ACC112 (cell line): ENCODE data around the gene CYP51A1.
A peak's percentile ranks its signal among the peaks of the same experiment; 100 is the strongest.
"Not testable (repeated sequence)": the region's sequence is repeated elsewhere in the genome, so short reads cannot be mapped to it uniquely, and the experiment has no call there.

ENCODE experiments used
- H2AFZ ChIP-seq: fragments of 200-600 bp; sonication (generic); one replicate; pipeline ENCODE4 v1.6.0; 2017; ENCODE audit warnings: antibody characterized with exemption, low read length; ENCODE audit not compliant: unreplicated experiment
- H3K27ac ChIP-seq: fragments of 200-600 bp; sonication (generic); 2 replicates; pipeline ENCODE4 v1.5.1; 2014; ENCODE audit warnings: low read depth, mild to moderate bottlenecking, antibody characterized with exemption, low read length, moderate library complexity
- H3K27me3 ChIP-seq: fragments of 200-600 bp; sonication (generic); 2 replicates; pipeline ENCODE4 v1.6.1; 2014; ENCODE audit warnings: mild to moderate bottlenecking, antibody characterized with exemption, low read length, moderate library complexity, mixed read lengths; ENCODE audit not compliant: insufficient read depth
- H3K36me3 ChIP-seq: fragments of 200-600 bp; sonication (generic); 2 replicates; pipeline ENCODE4 v1.6.1; 2016; ENCODE audit warnings: mild to moderate bottlenecking, antibody characterized with exemption, low read length, moderate library complexity, mixed read lengths; ENCODE audit not compliant: insufficient read depth
- H3K4me1 ChIP-seq: fragments of 200-600 bp; sonication (generic); one replicate; pipeline ENCODE4 v1.6.1; 2016; ENCODE audit warnings: low read length, mixed read lengths; ENCODE audit not compliant: insufficient read depth, unreplicated experiment, control insufficient read depth
- H3K4me3 ChIP-seq: fragments of 200-600 bp; sonication (generic); 2 replicates; pipeline ENCODE4 v1.5.1; 2014; ENCODE audit warnings: mild to moderate bottlenecking, low read depth, low read length
- H3K79me2 ChIP-seq: fragments of 200-600 bp; sonication (generic); one replicate; pipeline ENCODE4 v1.6.0; 2016; ENCODE audit warnings: low read length; ENCODE audit not compliant: control insufficient read depth, unreplicated experiment, insufficient read depth

Gene CYP51A1

GRCh38 chr7:92149736-92150239 lies 15.5 kb upstream of the CYP51A1 start:
- Histone ChIP-seq H3K4me3 (no peak overlapping the region), H2AFZ (no peak overlapping the region), H3K27me3 (no peaks in the 10 kb centered on the region), H3K36me3 (no peaks in the 10 kb centered on the region), H3K27ac (no peak overlapping the region), H3K79me2 (no peaks in the 10 kb centered on the region), H3K4me1 (no peaks in the 10 kb centered on the region)

- H3K27ac ChIP-seq, result not testable (repeated sequence)
These were observed 9.1 kb upstream of the CYP51A1 start for GRCh38 chr7:92143192-92143880.

GRCh38 chr7:92142791-92143190 lies 8.5 kb upstream of the CYP51A1 start:
- H3K27me3 ChIP-seq, result not testable (repeated sequence)

More at GRCh38 chr7:92143192-92143880, 9.1 kb upstream of the CYP51A1 start:
- not testable (repeated sequence) for H2AFZ ChIP-seq, H3K36me3 ChIP-seq, H3K4me1 ChIP-seq, H3K79me2 ChIP-seq, H3K4me3 ChIP-seq, H3K27me3 ChIP-seq

GRCh38 chr7:92141161-92141560 lies 6.9 kb upstream of the CYP51A1 start:
- H3K27ac ChIP-seq, result no peak overlapping the region
- no peaks in the 10 kb centered on the region for H3K36me3 ChIP-seq
- H3K4me3 ChIP-seq, result no peak overlapping the region
- no peaks in the 10 kb centered on the region for H3K4me1 ChIP-seq
- no peak overlapping the region for H2AFZ ChIP-seq
- H3K27me3 ChIP-seq, result no peaks in the 10 kb centered on the region
- H3K79me2 ChIP-seq, result no peaks in the 10 kb centered on the region

More at GRCh38 chr7:92142791-92143190, 8.5 kb upstream of the CYP51A1 start:
- H2AFZ ChIP-seq, H3K4me1 ChIP-seq, H3K79me2 ChIP-seq, H3K27ac ChIP-seq, H3K4me3 ChIP-seq, H3K36me3 ChIP-seq: not testable (repeated sequence)

- H3K36me3 ChIP-seq, result no peaks in the 10 kb centered on the region
- H3K4me1 ChIP-seq, result no peaks in the 10 kb centered on the region
- H2AFZ ChIP-seq, result no peak overlapping the region
These were observed 3.3 kb upstream of the CYP51A1 start for GRCh38 chr7:92137557-92137956.

GRCh38 chr7:92135052-92135889 lies 994 bp upstream of the CYP51A1 start:
- peaks cover 36% of the 10 kb centered on the region for H3K79me2 ChIP-seq
- H3K27me3 ChIP-seq, result no peaks in the 10 kb centered on the region
- peak overlapping the region; percentile 89 for H2AFZ ChIP-seq
- H3K36me3 ChIP-seq, result no peaks in the 10 kb centered on the region
- peak overlapping the region; percentile 90 for H3K27ac ChIP-seq
- peak overlapping the region; percentile 89 for H3K4me3 ChIP-seq
- peaks cover 5% of the 10 kb centered on the region for H3K4me1 ChIP-seq

More at GRCh38 chr7:92137557-92137956, 3.3 kb upstream of the CYP51A1 start:
- Histone ChIP-seq H3K27ac (no peak overlapping the region), H3K79me2 (peaks cover 15% of the 10 kb centered on the region), H3K27me3 (no peaks in the 10 kb centered on the region), H3K4me3 (no peak overlapping the region)

- H3K4me1 ChIP-seq, result peaks cover 5% of the 10 kb centered on the region
- H3K79me2 ChIP-seq, result peaks cover 44% of the 10 kb centered on the region
- 0 out of 2 replicates have a peak, but pooled peaks cover 5% of the 10 kb centered on the region for H3K36me3 ChIP-seq
- H3K27ac ChIP-seq, result peak overlapping the region; percentile 90
- H3K27me3 ChIP-seq, result no peaks in the 10 kb centered on the region
- peak overlapping the region; percentile 89 for H2AFZ ChIP-seq
- H3K4me3 ChIP-seq, result peak overlapping the region; percentile 89
These were observed 473 bp downstream of the CYP51A1 start for GRCh38 chr7:92133737-92134270.

- peaks cover 44% of the 10 kb centered on the region for H3K79me2 ChIP-seq
- H3K27me3 ChIP-seq, result no peaks in the 10 kb centered on the region
- H3K4me1 ChIP-seq, result peaks cover 5% of the 10 kb centered on the region
- peak overlapping the region; percentile 89 for H2AFZ ChIP-seq
- no peak overlapping the region for H3K27ac ChIP-seq
- 0 out of 2 replicates have a peak, but pooled peaks cover 5% of the 10 kb centered on the region for H3K36me3 ChIP-seq
- peak overlapping the region; percentile 89 for H3K4me3 ChIP-seq
These were observed 1.0 kb downstream of the CYP51A1 start for GRCh38 chr7:92133133-92133736.

GRCh38 chr7:92131764-92132330 lies 2.4 kb downstream of the CYP51A1 start:
- H2AFZ ChIP-seq, result no peak overlapping the region
- peaks cover 15% of the 10 kb centered on the region; the same call in 1 of the 2 replicates for H3K36me3 ChIP-seq
- no peaks in the 10 kb centered on the region for H3K27me3 ChIP-seq
- H3K79me2 ChIP-seq, result peaks cover 44% of the 10 kb centered on the region
- H3K4me3 ChIP-seq, result peak overlapping the region; percentile 89
- peaks cover 5% of the 10 kb centered on the region for H3K4me1 ChIP-seq
- H3K27ac ChIP-seq, result no peak overlapping the region

GRCh38 chr7:92131093-92131492 lies 3.2 kb downstream of the CYP51A1 start:
- H3K27ac ChIP-seq, result no peak overlapping the region
- peaks cover 5% of the 10 kb centered on the region for H3K4me1 ChIP-seq
- H3K4me3 ChIP-seq, result no peak overlapping the region
- peaks cover 15% of the 10 kb centered on the region; the same call in 1 of the 2 replicates for H3K36me3 ChIP-seq
- no peak overlapping the region for H2AFZ ChIP-seq
- peaks cover 44% of the 10 kb centered on the region for H3K79me2 ChIP-seq
- no peaks in the 10 kb centered on the region for H3K27me3 ChIP-seq
